ENCODE measurements around the gene MPZ.
"Not testable (repeated sequence)": the region's sequence is repeated elsewhere in the genome, so short reads cannot be mapped to it uniquely, and the experiment has no call there.

The MPZ gene

DNA sequence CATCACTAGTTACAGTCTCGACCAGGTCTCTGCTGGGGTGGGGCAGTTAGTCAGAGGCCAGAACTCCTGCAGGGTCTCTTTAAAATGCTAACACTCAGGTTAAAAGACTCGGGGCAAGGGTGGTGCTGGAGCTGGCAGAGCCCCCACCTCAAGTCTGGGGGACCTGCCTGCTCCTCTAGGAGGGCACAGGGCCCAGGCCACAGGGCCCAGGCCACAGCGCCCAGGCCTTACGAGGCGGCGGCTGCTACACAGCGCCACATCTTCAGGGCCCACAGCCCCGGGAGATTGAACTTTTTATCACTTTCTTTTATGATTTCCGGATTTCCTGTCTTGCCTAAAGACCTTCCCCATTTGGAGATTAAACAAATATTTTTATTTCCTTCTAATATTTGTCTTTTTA is 10.4 kb downstream of the MPZ start:
- no peak for DNase-seq (ENCODE audit: low read depth in 2 of 2)

DNA sequence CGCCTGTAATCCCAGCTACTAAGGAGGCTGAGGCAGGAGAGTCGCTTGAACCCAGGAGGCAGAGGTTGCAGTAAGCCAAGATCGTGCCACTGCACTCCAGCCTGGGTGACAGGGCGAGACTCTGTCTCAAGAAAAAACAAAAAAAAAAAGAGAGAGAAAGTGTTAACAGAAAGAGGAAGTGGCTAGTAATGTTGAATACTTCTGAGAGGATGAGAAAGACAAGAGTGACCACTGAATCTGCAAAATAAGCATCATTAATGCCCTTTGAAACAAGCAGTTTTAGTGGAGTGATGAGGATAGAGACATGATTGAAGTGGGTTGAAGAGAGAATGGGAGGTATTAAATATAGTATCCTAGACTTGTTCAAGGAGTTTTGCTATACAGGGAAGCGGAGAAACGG is 11.7 kb downstream of the MPZ start:
- DNase-seq (ENCODE audit: low read depth in 2 of 2): no peak

DNA sequence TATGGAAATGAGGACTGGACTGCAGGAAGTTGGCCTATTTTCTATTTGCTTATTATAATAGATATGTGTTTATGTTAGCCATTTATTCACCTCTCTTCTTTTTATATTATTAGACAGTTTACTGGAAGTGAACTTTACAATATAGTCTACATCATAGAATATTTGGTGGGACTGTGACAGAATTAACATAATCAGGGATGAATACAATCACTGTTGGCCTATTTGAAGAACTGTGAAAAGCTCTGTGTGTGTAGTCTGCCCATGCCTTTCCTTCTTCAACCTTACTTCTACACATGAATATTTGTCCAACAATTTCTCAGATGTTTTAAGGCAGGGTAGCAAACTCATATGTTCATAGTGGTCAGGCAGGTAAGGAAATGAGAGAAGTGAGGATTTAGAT is 12.4 kb downstream of the MPZ start:
- no peak for DNase-seq (ENCODE audit: low read depth in 2 of 2)

DNA sequence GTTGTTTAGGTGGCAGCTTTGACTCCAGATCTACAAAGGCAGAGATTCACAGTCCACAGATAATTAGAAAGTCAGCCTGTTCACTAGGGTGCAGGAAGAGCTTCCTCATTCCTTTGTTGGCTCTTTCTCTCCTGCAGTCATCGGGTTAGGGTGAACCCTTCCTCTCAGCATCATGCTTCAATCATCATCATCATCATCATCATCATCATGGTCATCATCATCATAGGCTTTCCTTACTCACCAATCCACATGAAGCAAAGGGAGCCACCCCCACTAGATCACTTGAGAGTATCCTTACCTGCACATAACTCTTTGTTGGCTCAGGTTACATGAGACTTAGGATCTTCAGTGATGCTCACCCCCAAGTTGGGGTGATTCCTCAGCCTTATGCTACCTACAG is 19.0 kb downstream of the MPZ start:
- DNase-seq (ENCODE audit: low read depth in 2 of 2): no peak

DNA sequence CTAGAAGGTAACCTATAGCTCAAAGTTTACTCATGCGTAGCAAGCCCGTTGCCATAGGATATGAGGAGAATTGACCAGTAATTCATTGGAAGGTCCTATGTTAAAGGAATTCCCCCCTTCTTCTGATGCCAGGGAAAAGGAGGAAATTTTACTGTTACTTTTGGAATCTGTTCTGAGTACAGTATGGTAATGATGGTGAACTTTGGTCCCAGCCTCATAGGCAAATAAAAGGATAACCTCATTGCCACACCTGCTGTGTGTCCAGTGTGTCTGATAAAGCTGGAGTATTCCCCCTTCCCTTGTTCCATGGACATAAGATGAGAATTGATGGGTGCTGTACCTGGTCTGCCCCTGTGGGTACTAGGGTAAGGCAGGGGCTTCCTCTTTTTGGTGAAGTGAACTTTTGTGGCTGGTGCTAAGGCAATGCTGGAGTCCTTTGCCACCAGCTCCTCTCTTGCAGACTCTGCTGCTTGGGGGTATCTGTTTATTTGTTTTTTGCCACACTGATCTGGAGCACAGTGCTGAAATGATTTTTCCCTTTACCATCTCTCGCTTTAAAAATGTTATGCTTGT is 22.2 kb downstream of the MPZ start:
- DNase-seq (ENCODE audit: low read depth in 2 of 2): no peak

DNA sequence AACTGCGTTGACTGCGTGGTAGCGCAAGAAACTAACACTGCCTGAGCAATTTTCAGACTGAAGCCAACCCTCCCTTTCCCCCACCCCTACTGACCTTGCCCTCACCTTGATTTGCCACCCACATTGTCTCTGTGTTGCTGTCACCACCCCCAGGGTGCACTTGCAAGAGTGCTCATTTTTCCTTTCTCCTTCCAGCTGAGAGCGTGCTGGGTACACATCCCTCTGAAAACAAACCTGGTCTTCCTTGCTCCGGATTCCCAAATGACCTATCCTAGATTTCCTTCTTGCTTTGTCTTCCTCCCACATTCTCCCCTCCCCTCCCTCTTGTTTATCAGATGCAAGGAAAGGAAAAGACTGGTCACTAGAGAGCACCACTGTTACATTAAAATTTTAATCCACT is 24.2 kb downstream of the MPZ start:
- no peak for DNase-seq (ENCODE audit: low read depth in 2 of 2)

DNA sequence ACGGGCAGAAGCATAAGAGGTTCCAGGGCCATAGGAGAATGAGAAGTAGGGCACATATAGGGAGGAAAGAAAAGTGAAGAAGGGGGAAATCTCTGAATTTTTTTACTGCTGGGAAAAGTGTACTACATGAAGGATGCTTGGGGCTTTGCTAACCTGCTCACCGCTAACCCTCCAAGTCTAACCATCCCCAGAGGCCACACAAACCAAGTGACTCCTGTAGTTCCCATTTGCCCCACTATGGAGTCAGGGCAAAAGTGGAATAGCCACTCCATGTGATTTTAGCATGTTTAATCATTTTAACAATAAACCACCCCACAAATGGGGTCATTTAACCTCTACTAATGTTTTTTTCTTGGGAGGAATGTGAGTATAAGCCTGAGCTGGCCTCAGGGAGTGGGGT is 24.7 kb downstream of the MPZ start:
- no peak for DNase-seq (ENCODE audit: low read depth in 2 of 2)

DNA sequence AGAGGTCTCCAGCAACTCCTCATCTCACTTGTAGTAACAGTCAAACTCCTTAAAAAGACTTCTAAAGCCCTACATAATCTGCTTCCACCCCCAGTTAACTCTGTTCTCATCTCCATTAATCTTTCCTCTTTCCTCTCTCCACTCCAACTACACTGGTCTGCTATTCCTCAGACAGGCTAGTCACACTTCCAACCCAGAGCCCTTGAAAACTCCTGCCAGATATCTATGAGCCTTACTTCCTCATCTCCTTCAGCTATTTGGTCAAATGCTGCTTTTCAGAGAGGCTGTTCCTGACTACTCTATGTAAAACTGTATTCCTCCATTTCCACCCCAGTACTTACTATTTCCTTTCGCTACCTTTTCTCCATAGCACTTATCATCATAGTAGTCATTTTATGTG is 26.8 kb downstream of the MPZ start:
- no peak for DNase-seq (ENCODE audit: low read depth in 2 of 2)

DNA sequence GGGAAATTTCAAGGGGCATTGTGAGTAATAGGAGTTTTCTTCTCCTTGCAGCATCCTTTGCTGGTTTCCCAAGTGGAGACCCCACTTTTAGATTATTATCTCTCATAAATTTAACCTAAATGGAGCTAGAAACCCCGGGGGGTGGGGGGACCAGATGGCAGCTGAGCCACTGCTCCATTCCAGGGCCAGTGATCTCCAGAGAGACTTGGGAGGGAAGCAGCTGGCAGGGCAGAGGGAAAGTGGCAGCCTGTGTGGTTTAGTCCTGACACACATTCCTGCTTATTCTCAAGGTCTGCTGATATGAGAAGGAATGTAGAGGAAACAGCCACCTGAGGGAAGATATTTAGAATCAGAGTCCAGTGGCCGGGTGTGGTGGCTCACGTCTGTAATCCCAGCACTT is 34.9 kb downstream of the MPZ start:
- no peak for DNase-seq (ENCODE audit: low read depth in 2 of 2)

DNA sequence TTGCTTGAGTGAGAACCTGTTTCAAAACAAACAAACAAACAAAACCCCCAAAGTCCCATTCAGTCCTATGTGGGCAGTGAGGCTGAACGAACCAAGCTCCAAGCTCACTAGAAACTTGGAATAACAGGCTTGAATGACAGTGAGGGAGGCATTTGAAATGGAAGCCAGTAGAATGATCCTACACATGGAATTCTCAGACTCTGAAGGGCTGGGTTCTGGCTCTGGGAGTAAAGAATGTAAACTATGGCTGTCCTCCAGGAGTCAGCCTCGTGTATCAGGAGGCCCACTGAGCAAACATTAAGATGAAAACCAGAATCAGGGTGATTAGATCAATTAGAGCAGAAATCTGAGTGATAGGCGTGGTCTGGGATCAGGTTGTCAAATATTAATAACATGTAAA is 36.4 kb downstream of the MPZ start:
- no peak for DNase-seq (ENCODE audit: low read depth in 2 of 2)

DNA sequence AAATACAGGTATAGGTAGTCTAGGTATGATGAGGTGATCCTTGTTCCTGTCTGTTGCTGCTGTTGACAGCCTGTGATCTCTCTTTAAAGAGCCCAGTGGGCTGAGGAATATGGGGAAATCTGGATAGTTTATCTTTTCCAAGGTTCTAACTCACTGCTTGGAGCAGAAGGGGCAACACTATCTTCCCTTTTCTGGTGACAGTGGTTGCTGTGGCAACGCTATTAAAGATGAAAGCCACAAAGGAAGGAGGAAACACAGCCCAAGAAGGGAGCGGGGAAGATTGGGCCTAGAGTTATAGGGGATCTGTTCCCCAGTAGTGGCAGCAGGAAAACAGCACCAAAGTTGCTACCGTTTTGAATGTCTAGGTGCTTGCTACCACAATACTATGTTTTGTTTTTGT is 42.4 kb downstream of the MPZ start:
- DNase-seq (ENCODE audit: low read depth in 2 of 2): no peak

DNA sequence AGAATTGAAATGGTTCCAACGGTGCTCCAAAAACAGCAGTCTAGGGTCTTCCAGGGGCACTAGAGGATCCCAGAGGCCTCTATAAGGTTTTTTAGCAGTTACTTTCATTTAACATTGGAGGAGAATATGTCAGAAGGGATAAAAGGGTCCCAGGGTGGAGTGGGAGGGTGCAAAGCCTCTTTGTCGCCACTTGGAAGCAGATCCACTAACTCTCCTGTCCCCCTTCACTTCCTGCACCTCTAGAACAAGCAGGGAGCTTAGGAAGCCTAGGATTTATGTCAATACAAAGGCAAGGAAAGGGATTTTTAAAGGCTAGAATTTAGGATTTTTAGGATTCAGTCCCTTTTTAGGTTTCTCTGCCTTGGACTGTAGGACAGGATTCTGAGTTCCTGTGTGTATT is 42.9 kb downstream of the MPZ start:
- DNase-seq (ENCODE audit: low read depth in 2 of 2): no peak

DNA sequence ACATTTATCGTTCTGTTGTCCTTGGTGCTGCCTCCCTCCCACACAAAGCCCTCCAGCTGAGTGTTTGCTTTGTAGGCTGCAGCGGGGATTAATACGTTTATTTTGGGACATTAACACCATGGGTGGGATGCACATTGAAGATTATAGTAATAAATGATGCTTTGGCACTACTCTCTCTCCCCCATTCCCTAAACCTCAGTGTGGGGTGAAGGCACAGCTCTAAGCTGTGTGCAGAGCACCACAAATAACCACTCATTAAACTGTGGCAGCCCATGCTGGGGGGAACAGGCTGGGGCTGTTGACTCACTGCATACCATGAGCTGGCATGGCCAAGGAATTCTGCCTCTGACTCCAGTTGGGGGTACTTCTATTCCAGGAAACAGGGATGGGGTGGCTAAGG is 43.6 kb downstream of the MPZ start:
- no peak for DNase-seq (ENCODE audit: low read depth in 2 of 2)

DNA sequence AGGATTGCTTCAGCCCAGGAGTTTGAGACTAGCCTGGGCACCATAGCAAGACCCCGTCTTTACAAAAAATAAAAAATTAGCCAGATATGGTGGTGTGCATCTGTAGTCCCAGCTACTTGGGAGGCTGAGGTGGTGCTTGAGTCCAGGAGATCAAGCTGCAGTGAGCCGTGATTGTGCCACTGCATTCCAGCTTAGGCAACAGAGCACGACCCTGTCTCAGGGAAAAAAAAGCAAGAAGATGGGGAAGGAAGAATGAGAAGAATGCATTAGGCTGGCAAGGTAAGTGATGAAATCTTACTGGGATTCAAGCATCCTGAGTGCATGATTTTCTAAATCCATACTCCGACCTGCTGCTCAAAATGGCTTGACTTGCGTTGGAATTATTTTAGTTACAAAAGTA is 44.5 kb downstream of the MPZ start:
- no peak for DNase-seq (ENCODE audit: low read depth in 2 of 2)

DNA sequence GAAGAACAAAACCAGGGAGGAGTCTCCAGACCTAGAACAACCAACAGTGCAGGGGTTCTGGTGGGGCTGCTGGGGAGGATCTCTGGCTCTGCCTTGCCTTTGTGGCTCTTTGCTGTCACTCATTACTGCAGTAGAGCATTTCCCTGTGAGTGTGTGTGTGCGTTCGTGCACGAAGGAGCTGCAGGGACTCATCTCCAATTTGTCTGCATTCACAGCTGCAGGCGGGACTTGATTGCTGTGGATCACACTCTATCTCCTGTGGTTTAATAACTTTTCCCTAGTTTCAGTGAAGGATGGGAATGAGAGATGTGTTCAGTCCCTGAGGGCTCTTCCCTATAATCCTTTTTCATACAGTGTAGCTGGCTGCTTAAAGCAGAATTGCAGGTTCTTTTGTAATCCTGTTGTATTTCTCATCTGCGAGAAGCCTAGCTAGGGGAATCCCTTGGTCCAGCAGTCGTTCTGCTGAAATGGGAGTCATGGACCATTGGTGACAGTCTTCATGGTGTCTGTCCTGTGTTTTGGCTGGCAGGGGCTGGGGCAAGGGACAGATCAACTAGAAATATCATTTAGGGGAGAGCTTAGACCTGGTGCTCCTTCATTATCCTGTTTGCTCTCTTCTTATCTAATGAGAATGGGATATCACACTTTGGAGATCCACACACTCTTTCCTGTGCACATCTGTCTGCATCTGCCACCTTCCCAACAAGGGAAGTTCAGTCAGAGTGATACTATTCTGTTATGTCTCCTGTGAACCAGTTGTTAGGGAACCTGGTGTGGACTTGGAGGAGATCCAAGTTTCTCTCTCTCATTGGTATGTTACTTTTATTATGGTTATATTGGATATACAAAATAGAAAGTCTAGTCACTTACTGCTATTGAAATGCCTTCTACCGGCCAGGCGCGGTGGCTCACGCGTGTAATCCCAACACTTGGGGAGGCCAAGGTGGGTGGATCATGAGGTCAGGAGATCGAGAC is 48.2 kb downstream of the MPZ start:
- no peak for DNase-seq (ENCODE audit: low read depth in 2 of 2)

DNA sequence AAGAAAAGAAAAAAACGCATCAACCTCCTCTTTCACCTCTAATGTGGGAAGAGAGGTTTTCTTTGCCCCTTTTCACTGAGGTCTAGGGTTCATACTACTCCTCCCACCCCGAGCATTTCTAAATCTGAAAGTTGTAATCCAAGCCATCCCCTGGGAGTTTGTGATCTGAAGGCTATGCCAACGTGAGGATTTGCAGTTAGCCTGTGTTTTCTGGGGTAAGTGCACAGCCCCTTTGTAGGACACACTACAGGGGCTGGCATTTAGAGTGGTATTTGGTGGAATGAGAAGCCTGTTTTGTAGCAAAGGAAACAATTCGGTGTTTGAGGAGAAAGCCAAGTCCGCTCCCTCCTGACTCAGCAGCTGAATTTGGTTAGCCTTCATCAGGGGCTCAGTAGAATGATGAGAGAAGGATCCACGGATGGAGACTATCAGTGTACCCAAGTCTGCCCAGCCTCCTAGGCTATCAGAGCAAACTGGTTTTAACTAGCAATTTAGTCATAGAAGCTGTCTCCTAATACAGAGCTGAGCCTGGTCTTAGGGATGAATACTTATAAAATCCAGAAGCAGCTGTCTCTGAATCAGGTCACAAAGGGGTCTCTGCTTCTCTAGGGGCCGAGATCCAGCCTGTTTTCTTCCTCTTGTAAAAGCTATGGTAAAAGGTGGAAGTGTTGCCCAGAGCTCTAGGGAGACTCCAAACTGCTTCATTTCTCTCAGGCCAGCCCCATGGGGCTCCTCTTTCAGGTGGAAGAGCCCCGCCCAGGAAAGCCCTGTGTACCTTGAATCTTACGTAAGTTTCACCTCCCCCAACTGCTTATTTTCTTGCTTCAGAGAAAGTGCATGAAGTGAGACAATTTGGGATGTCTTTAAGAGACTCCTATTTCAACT is 49.1 kb downstream of the MPZ start:
- no peak for DNase-seq (ENCODE audit: low read depth in 2 of 2)

DNA sequence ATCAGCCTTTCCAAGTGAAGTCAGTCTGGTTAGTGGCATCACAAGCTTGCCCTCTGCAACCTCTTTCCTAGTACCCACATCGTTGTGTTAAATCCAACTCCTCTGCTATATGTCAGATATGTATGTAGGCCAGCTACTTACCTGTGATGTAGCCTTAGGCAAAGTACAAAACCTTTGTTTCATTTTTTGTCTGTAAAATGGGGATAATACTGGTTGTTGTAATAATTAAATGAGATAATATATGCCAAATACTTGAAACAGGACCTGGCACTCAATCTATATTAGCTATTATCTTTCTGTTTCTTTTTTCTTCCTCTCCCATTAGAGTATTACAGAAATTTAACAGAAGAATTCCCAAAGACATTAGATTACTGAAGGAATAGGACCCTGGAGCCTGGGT is 50.0 kb downstream of the MPZ start:
- no peak for DNase-seq (ENCODE audit: low read depth in 2 of 2)

DNA sequence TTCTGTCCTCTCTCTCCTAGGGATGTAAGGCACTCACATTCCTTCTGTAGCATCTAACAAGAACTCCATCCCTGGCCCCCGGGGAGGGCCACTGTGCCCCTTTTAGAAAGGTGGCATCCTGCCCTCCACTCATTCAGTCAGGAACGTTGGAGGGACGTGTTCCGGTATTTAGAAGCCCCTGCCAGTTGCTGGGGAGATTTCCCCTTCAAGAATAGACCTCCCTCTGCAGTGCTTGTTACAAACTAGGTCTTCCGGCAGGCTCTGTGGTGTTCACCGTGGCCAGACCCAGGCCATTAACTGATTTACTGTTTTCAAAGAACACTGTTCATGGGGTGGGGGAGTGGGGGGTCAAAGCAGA is 50.4 kb downstream of the MPZ start:
- no peak for DNase-seq (ENCODE audit: low read depth in 2 of 2)

DNA sequence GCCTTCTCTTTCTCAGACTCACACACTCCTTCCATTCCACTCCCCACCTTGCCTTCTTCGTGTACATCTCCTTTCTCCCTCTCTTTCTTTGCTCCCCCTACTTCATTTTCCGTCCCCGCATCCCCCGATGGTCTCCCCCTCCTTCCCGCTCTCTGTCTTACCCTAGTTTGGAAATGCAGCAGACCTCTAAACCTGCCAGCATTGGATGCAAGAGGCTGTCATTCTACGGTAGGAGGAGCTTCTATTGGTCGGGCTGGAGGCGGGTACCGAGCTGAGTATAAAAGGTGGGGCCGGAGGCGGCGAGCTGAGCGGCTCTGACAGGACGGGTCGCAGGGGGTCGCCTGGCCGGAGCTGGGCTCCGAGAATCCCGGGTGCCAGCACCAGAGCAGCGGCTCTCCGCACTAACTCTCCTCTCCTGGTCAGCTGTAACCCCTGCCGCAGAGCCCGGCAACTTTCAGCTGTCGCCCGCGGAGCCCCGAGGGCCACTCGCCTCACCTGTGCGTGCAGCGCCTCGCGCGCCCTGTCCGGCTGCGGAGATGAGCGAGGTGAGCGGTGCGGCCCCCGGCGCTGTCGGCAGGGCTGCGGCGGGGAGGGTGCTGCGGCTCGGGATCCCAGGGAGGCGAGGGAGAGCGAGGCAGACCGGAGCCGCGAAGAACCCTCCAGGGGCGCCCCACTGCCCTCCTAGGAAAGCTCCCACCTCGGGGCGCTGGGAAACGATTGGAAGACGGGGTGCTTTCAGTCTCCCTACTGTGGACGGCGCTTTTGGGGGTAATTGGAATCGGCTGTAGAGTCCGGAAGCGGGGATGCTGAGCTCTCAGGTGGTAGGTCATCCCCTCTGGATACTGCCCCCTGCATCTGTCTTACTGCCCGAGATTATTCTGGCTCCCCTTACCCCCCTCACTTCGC is 51.1 kb downstream of the MPZ start, which contains the start of gene PCP4L1:
PCP4L1 (plus strand) TSS at position 307 of the 906 bp plus-strand sequence; CDS start at position 537, 230 bp downstream.
- peak in 1 of 2 donors; percentile 1 for DNase-seq (ENCODE audit: low read depth in 2 of 2)

DNA sequence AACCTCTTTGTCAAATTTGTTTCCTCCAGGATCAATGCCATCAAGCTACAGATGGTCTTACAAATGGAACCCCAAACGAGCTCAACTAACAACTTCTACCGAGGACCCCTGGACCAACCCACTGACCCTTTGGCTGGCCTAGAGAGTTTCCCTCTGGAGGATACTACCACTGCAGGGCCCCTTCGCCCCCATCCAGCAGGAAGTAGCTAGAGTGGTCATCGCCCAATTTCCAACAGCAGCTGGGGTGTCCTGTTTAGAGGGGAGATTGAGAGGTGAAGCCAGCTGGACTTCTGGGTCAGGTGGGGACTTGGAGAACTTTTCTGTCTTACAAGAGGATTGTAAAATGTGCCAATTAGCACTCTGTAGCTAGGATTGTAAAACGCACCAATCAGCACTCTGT is 52.7 kb downstream of the MPZ start:
- DNase-seq (ENCODE audit: low read depth in 2 of 2): not testable (repeated sequence)

DNA sequence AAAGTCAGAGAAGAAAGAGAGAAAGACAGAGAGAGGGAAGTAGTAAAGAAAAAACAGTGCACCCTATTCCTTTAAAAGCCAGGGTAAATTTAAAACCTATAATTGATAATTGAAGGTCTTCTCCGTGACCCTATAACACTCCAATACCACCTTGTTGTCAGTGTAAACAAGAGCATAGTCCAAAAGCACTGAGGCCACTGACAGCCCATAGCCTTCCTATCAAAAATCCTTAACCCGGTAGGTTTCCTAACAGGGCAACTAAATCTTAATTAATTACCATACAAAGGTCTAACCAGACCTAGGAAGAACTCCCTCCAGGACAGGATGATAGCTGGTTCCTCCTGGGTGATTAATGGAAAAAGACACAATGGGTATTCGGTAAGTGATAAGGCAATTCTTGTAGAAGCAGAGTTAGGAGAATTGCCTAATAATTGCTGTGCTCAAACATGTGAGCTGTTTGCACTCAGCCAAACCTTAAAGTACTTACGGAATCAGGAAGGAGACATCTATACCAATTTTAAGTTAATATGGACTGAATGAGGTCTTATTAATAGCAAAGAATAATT is 53.7 kb downstream of the MPZ start:
- DNase-seq (ENCODE audit: low read depth in 2 of 2): not testable (repeated sequence)
